H9 (cell line): ENCODE data around the gene SREBF1. TPM values are rescaled to one million over a fixed set of nuclear protein-coding genes. Genes with fewer than 3 reads are reported as not detected.

ENCODE experiments used
- DNase-seq: peaks from one replicate; pipeline ENCODE4 v3.0.0-alpha.2; 2017
- H2AFZ ChIP-seq: one replicate; pipeline ENCODE4 v1.6.1; 2013; ENCODE audit warnings: mild to moderate bottlenecking, low read length, control low read depth, moderate library complexity
- H2AK5ac ChIP-seq: 2 replicates; pipeline ENCODE4 v1.6.1; 2013; ENCODE audit warnings: low read length, control low read depth, mixed read lengths; ENCODE audit not compliant: insufficient read length
- H2BK120ac ChIP-seq: one replicate; pipeline ENCODE4 v1.6.1; 2013; ENCODE audit warnings: low read depth, mild to moderate bottlenecking, low read length, control low read depth, inconsistent platforms; ENCODE audit not compliant: poor library complexity, severe bottlenecking
- H2BK12ac ChIP-seq: 2 replicates; pipeline ENCODE4 v1.6.1; 2013; ENCODE audit warnings: low read length, control low read depth, mixed read lengths, low read depth; ENCODE audit not compliant: insufficient read length
- H2BK15ac ChIP-seq: 2 replicates; pipeline ENCODE4 v1.6.1; 2013; ENCODE audit warnings: low read depth, low read length, control low read depth
- H2BK20ac ChIP-seq: one replicate; pipeline ENCODE4 v1.6.1; 2013; ENCODE audit warnings: low read depth, mild to moderate bottlenecking, low read length, control low read depth, inconsistent platforms; ENCODE audit not compliant: poor library complexity, severe bottlenecking
- H2BK5ac ChIP-seq: 2 replicates; pipeline ENCODE4 v1.6.1; 2013; ENCODE audit warnings: low read length, control low read depth, mixed read lengths; ENCODE audit not compliant: insufficient read length
- H3K14ac ChIP-seq: 2 replicates; pipeline ENCODE4 v1.6.1; 2013; ENCODE audit warnings: low read length, control low read depth; ENCODE audit not compliant: insufficient read depth
- H3K18ac ChIP-seq: 2 replicates; pipeline ENCODE4 v1.6.1; 2013; ENCODE audit warnings: low read depth, mild to moderate bottlenecking, mixed read lengths, low read length, control low read depth; ENCODE audit not compliant: insufficient read length
- H3K23ac ChIP-seq: 2 replicates; pipeline ENCODE4 v1.6.1; 2013; ENCODE audit warnings: low read length, control low read depth, mixed read lengths, low read depth; ENCODE audit not compliant: insufficient read length
- H3K23me2 ChIP-seq: 2 replicates; pipeline ENCODE4 v1.6.1; 2013; ENCODE audit warnings: low read depth, mild to moderate bottlenecking, mixed read lengths, low read length, control low read depth; ENCODE audit not compliant: insufficient read length, poor library complexity, severe bottlenecking
- H3K27ac ChIP-seq: 2 replicates; pipeline ENCODE4 v1.5.1; 2013; ENCODE audit warnings: low read length, control low read depth, mixed read lengths, low read depth; ENCODE audit not compliant: insufficient read length
- H3K27me3 ChIP-seq: 2 replicates; pipeline ENCODE4 v1.6.1; 2013; ENCODE audit warnings: low read length, control low read depth, inconsistent platforms; ENCODE audit not compliant: insufficient read depth
- H3K4ac ChIP-seq: 2 replicates; pipeline ENCODE4 v1.6.1; 2013; ENCODE audit warnings: low read depth, mild to moderate bottlenecking, control low read depth, inconsistent platforms, low read length, moderate library complexity
- H3K4me1 ChIP-seq: 2 replicates; pipeline ENCODE4 v1.6.1; 2013; ENCODE audit warnings: low read length, control low read depth, inconsistent platforms; ENCODE audit not compliant: insufficient read depth
- H3K4me2 ChIP-seq: 2 replicates; pipeline ENCODE4 v1.6.1; 2013; ENCODE audit warnings: low read length, control low read depth, mixed read lengths; ENCODE audit not compliant: insufficient read length, insufficient read depth
- H3K56ac ChIP-seq: 2 replicates; pipeline ENCODE4 v1.6.1; 2013; ENCODE audit warnings: low read depth, mild to moderate bottlenecking, mixed read lengths, low read length, control low read depth; ENCODE audit not compliant: insufficient read length
- H3K79me1 ChIP-seq: 2 replicates; pipeline ENCODE4 v1.6.1; 2013; ENCODE audit warnings: low read depth, mild to moderate bottlenecking, moderate library complexity, low read length, control low read depth, inconsistent platforms; ENCODE audit not compliant: insufficient read depth, poor library complexity, severe bottlenecking
- H3K79me2 ChIP-seq: 2 replicates; pipeline ENCODE4 v1.6.1; 2013; ENCODE audit warnings: low read length, control low read depth, inconsistent platforms; ENCODE audit not compliant: insufficient read depth
- H3K9ac ChIP-seq: 2 replicates; pipeline ENCODE4 v1.6.1; 2013; ENCODE audit warnings: low read length, control low read depth, mixed read lengths; ENCODE audit not compliant: insufficient read length; ENCODE audit errors: extremely low read depth
- H3K9me3 ChIP-seq: one replicate; pipeline ENCODE4 v1.6.1; 2013; ENCODE audit warnings: low read depth, low read length, inconsistent platforms; ENCODE audit not compliant: control insufficient read depth
- H3T11ph ChIP-seq: one replicate; pipeline ENCODE4 v1.6.1; 2013; ENCODE audit warnings: mild to moderate bottlenecking, low read length, control low read depth, inconsistent platforms
- H4K20me1 ChIP-seq: one replicate; pipeline ENCODE4 v1.6.1; 2013; ENCODE audit not compliant: control insufficient read depth, insufficient read length, insufficient read depth
- H4K5ac ChIP-seq: 2 replicates; pipeline ENCODE4 v1.6.1; 2013; ENCODE audit warnings: low read depth, mild to moderate bottlenecking, mixed read lengths, low read length, control low read depth; ENCODE audit not compliant: insufficient read length
- H4K8ac ChIP-seq: replicated peaks from 2 replicates; pipeline ENCODE4 v1.6.1; 2013; ENCODE audit warnings: low read length, control low read depth, mixed read lengths, low read depth; ENCODE audit not compliant: insufficient read length
- H4K91ac ChIP-seq: 2 replicates; pipeline ENCODE4 v1.6.1; 2013; ENCODE audit warnings: low read depth, mild to moderate bottlenecking, moderate library complexity, mixed read lengths, low read length, control low read depth; ENCODE audit not compliant: insufficient read length
- H3K27ac Mint-ChIP-seq, 3 experiments: 2 replicates in 2 of 3; 3 replicates in 1 of 3; pipeline ENCODE4 v1.8.0; 2020 to 2021; ENCODE audit warnings: mixed read lengths in 3 of 3, mild to moderate bottlenecking in 1 of 3, moderate library complexity in 1 of 3
- H3K27me3 Mint-ChIP-seq: 2 replicates; pipeline ENCODE4 v1.8.0; 2021; ENCODE audit warnings: low read depth, mild to moderate bottlenecking, moderate library complexity, mixed read lengths
- H3K36me3 Mint-ChIP-seq, 3 experiments: 2 replicates in 2 of 3; 3 replicates in 1 of 3; pipeline ENCODE4 v1.8.0; 2020 to 2021; ENCODE audit warnings: low read depth in 3 of 3, mixed read lengths in 3 of 3; ENCODE audit not compliant: insufficient read depth in 1 of 3
- H3K4me1 Mint-ChIP-seq, 2 experiments: 2 replicates each; pipeline ENCODE4 v1.8.0; 2020; ENCODE audit warnings: mixed read lengths in 2 of 2
- H3K4me3 Mint-ChIP-seq, 2 experiments: 2 replicates in 1 of 2; 3 replicates in 1 of 2; pipeline ENCODE4 v1.8.0; 2020 to 2021; ENCODE audit warnings: mild to moderate bottlenecking in 2 of 2, mixed read lengths in 2 of 2, moderate library complexity in 1 of 2
- H3K9me3 Mint-ChIP-seq, 2 experiments: 2 replicates in 1 of 2; 3 replicates in 1 of 2; pipeline ENCODE4 v1.8.0; 2020; ENCODE audit warnings: mild to moderate bottlenecking in 2 of 2, mixed read lengths in 2 of 2, moderate library complexity in 1 of 2
- WGBS: extraction: QIAGEN DNeasy Blood & Tissue Kit; methylation state at CpG from one replicate; pipeline ENCODE4 v1.1.7; 2013; ENCODE audit warnings: missing lambda C conversion rate, low lambda C conversion rate, mixed read lengths; ENCODE audit not compliant: insufficient read length; ENCODE audit errors: extremely low coverage; 5-methylcytosine and 5-hydroxymethylcytosine counted together
- total RNA-seq: library from RNA; stranded (reverse); gene quantifications from 2 replicates; pipeline ENCODE4 v1.2.1, GENCODE V29; 2021
- TF ChIP-seq, protein P1 (sequence below): fragments of 200-600 bp; sonication (generic); conservative IDR thresholded peaks from 3 replicates; pipeline ENCODE4 v1.8.0; 2021; ENCODE audit warnings: antibody characterized with exemption, mild to moderate bottlenecking

Gene SREBF1
- total RNA-seq, 1 experiment from 2014 or later, result 81.9 TPM

DNA sequence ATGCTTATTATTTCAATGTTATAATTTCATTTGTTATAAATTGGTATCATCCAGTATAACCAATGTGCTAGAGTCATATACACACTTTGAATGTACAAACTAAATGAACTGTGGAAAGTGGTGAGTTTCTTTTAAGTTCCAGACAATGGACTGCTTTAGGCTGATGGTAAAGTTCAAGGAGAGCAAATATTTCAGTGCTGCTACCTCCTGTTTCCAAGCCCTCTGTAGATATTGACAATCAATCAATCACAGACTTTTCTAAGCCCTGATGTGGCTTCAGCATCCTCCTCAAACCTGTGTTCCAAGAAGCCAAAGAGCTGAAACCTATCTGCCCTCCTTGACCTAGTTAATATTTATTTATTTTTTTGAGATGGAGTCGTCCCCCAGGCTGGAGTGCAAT lies 28.2 kb upstream of the SREBF1 start:
- Histone ChIP-seq H3K56ac (no peak overlapping the region), H2AFZ (no peak overlapping the region), H4K5ac (no peak overlapping the region), H2BK120ac (no peak overlapping the region), H2BK5ac (no peak overlapping the region), H3K18ac (no peak overlapping the region), H3T11ph (no peak overlapping the region), H2BK20ac (no peak overlapping the region), H3K4ac (no peak overlapping the region), H4K91ac (no peak overlapping the region), H4K8ac (no peak overlapping the region), H3K79me1 (no peaks in the 10 kb centered on the region), H3K9me3 (no peaks in the 10 kb centered on the region), H3K23ac (no peak overlapping the region), H4K20me1 (no peaks in the 10 kb centered on the region), H3K14ac (no peak overlapping the region), H3K4me2 (no peak overlapping the region), H3K9ac (no peak overlapping the region), H2BK12ac (no peak overlapping the region), H3K79me2 (no peaks in the 10 kb centered on the region), H2BK15ac (no peak overlapping the region), H3K4me1 (peaks cover 9% of the 10 kb centered on the region; the same call in 1 of the 2 replicates), H3K27me3 (no peaks in the 10 kb centered on the region), H2AK5ac (no peak overlapping the region), H3K23me2 (no peaks in the 10 kb centered on the region), H3K27ac (no peak overlapping the region)
- TF ChIP-seq, protein P1, sequence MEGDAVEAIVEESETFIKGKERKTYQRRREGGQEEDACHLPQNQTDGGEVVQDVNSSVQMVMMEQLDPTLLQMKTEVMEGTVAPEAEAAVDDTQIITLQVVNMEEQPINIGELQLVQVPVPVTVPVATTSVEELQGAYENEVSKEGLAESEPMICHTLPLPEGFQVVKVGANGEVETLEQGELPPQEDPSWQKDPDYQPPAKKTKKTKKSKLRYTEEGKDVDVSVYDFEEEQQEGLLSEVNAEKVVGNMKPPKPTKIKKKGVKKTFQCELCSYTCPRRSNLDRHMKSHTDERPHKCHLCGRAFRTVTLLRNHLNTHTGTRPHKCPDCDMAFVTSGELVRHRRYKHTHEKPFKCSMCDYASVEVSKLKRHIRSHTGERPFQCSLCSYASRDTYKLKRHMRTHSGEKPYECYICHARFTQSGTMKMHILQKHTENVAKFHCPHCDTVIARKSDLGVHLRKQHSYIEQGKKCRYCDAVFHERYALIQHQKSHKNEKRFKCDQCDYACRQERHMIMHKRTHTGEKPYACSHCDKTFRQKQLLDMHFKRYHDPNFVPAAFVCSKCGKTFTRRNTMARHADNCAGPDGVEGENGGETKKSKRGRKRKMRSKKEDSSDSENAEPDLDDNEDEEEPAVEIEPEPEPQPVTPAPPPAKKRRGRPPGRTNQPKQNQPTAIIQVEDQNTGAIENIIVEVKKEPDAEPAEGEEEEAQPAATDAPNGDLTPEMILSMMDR, result no peak
- Mint-ChIP-seq H3K36me3 (no peaks in the 10 kb centered on the region), H3K4me1 (peaks cover 40 to 42% of the 10 kb centered on the region in 2 experiments), H3K27me3 (peaks cover 33% of the 10 kb centered on the region), H3K9me3 (peaks cover 0 to 3% of the 10 kb centered on the region in 2 experiments; a peak in 1 of 5 replicates), H3K4me3 (no peak overlapping the region), H3K27ac (no peak overlapping the region)
- no peak for DNase-seq
- WGBS, result no CpG with 5 or more reads among the region's 1 CpG
